ENCODE results near the gene TWF2.

The TWF2 gene

GRCh38 chr3:52243791-52244628 lies 5.1 kb upstream of the TWF2 start:
- Histone ChIP-seq H3K27ac (ENCODE audit: low read length) (peak overlapping the region; percentile 87), H3K4me1 (ENCODE audit: low read length) (peaks cover 60% of the 10 kb centered on the region), H3K4me3 (ENCODE audit: low read length) (peak overlapping the region; percentile 79), H2AFZ (ENCODE audit: low read depth, low read length) (no peak overlapping the region), H3K9me3 (ENCODE audit: insufficient read depth, low read length) (0 out of 2 replicates have a peak, but pooled peaks cover 4% of the 10 kb centered on the region), H3K27me3 (ENCODE audit: low read depth, low read length) (no peaks in the 10 kb centered on the region), H3K4me2 (ENCODE audit: low read length) (peak overlapping the region; percentile 85), H4K20me1 (ENCODE audit: insufficient read depth, low read length) (0 out of 2 replicates have a peak, but pooled peaks cover under 1% of the 10 kb centered on the region), H3K9ac (ENCODE audit: low read length) (peak overlapping the region; percentile 68; the same call in 1 of the 2 replicates), H3K36me3 (replicated peaks; ENCODE audit: low read depth, low read length) (peaks cover 11% of the 10 kb centered on the region), H3K79me2 (ENCODE audit: low read length) (peaks cover 12% of the 10 kb centered on the region)
- TF ChIP-seq CTCF (IDR thresholded peaks at IDR 0.05; ENCODE audit: low read depth, low read length) (no peak), EZH2phosphoT487 (IDR thresholded peaks at IDR 0.05; ENCODE audit: low read depth) (no peak)

GRCh38 chr3:52242039-52242438 lies 3.1 kb upstream of the TWF2 start:
- Histone ChIP-seq H3K4me3 (ENCODE audit: low read length) (no peak overlapping the region), H3K9me3 (ENCODE audit: insufficient read depth, low read length) (0 out of 2 replicates have a peak, but pooled peaks cover 4% of the 10 kb centered on the region), H2AFZ (ENCODE audit: low read depth, low read length) (no peak overlapping the region), H3K36me3 (replicated peaks; ENCODE audit: low read depth, low read length) (peaks cover 7% of the 10 kb centered on the region), H3K79me2 (ENCODE audit: low read length) (peaks cover 24% of the 10 kb centered on the region), H4K20me1 (ENCODE audit: insufficient read depth, low read length) (no peaks in the 10 kb centered on the region), H3K4me2 (ENCODE audit: low read length) (no peak overlapping the region), H3K27me3 (ENCODE audit: low read depth, low read length) (no peaks in the 10 kb centered on the region), H3K4me1 (ENCODE audit: low read length) (peaks cover 59% of the 10 kb centered on the region), H3K27ac (ENCODE audit: low read length) (no peak overlapping the region), H3K9ac (ENCODE audit: low read length) (no peak overlapping the region)
- TF ChIP-seq EZH2phosphoT487 (IDR thresholded peaks at IDR 0.05; ENCODE audit: low read depth), result no peak
- TF ChIP-seq CTCF (IDR thresholded peaks at IDR 0.05; ENCODE audit: low read depth, low read length), result no peak

- Histone ChIP-seq H3K4me2 (ENCODE audit: low read length) (peak overlapping the region; percentile 77), H3K79me2 (ENCODE audit: low read length) (peaks cover 24% of the 10 kb centered on the region), H4K20me1 (ENCODE audit: insufficient read depth, low read length) (no peaks in the 10 kb centered on the region), H3K4me3 (ENCODE audit: low read length) (no peak overlapping the region; the same call in 1 of the 2 replicates), H3K9me3 (ENCODE audit: insufficient read depth, low read length) (0 out of 2 replicates have a peak, but pooled peaks cover 4% of the 10 kb centered on the region), H3K4me1 (ENCODE audit: low read length) (peaks cover 48% of the 10 kb centered on the region), H3K9ac (ENCODE audit: low read length) (no peak overlapping the region), H3K27ac (ENCODE audit: low read length) (peak overlapping the region; percentile 57), H3K27me3 (ENCODE audit: low read depth, low read length) (no peaks in the 10 kb centered on the region), H2AFZ (ENCODE audit: low read depth, low read length) (no peak overlapping the region), H3K36me3 (replicated peaks; ENCODE audit: low read depth, low read length) (peaks cover 7% of the 10 kb centered on the region)
- TF ChIP-seq EZH2phosphoT487 (IDR thresholded peaks at IDR 0.05; ENCODE audit: low read depth) (no peak), CTCF (IDR thresholded peaks at IDR 0.05; ENCODE audit: low read depth, low read length) (no peak)
Observed at GRCh38 chr3:52240886-52241370, 2.0 kb upstream of the TWF2 start.

Data from OCI-LY3 (cell line).